Right forelimb (tissue), 1 donor: ENCODE data around the gene AEN.
A peak's percentile ranks its signal among the peaks of the same experiment; 100 is the strongest.
"Not testable (repeated sequence)": the region's sequence is repeated elsewhere in the genome, so short reads cannot be mapped to it uniquely, and the experiment has no call there.

Experiments
- DNase-seq: peaks from one replicate; pipeline ENCODE4 v3.0.0-alpha.2; 2018

AEN gene

GRCh38 chr15:88631464-88632028 lies 10.4 kb downstream of the AEN start:
- no peak for DNase-seq

GRCh38 chr15:88632797-88633196 lies 11.7 kb downstream of the AEN start:
- not testable (repeated sequence) for DNase-seq

GRCh38 chr15:88634449-88634848 lies 13.3 kb downstream of the AEN start:
- no peak for DNase-seq

DNA sequence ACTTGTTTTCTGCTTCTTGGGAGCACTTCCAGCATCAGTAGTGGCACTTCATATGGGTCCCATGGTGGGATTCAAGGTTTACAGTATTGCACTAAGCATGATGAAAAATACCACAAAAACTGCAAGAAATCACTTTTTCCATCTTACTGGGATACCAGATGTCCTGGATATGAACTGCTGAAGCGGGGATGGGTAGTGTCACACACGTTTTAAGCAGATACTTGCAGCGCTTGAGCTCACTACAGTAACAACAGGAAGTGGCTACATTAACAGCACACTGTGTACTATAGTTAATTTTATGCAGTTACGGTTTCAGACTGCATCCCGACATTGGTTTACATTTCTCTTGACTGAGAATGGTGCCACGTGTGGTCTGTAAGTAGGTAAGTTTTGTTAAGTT lies 14.2 kb downstream of the AEN start:
- DNase-seq, result no peak

- no peak for DNase-seq
Measured at GRCh38 chr15:88636050-88636449, 14.9 kb downstream of the AEN start.

GRCh38 chr15:88636654-88637053 lies 15.5 kb downstream of the AEN start:
- no peak for DNase-seq

- DNase-seq, result no peak
Measured at GRCh38 chr15:88637436-88637835, 16.3 kb downstream of the AEN start.

DNA sequence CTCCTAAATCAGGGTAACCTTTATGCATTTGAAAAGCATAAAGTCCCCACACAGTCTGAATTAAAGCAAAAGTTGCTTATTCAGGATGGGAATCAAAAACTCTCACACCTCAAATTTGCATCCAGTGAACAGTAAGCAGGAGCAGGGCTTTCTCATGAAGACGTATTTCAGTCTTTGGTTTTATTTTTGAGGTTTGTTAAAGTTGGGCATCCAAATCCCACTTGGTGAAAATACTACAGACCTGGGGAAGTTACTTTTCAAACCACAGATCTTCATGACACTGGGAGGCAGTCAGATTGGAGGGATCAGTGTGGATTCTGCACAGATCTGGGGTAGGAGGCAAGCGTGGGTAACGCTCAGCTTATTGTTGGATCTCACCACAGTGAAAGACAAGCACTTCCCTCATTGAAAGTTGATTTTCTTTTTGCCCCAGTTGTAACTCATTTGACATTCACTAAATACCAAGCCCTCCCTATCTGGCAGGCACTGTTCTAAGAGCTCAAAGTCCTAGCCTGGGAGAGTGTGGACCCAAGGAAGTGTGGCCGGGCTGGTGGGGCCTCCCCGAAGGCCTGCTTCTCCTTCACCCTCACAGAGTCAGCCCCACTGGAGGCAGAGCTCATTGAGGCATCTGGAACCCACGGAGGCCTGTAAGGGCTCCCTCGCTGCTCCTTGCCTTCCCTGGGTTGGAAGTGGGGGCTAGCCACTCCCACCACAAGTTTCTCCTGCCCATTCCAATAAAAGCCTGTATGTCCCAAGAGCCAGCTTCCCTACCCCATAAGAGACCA lies 16.9 kb downstream of the AEN start:
- DNase-seq, result no peak

- peak; percentile 84 for DNase-seq
Measured at GRCh38 chr15:88638626-88639372, 17.7 kb downstream of the AEN start, which contains the start of gene ISG20. Gene ISG20, plus strand, starts transcription at chr15:88639016. Its CDS starts 351 bp downstream, at chr15:88639367.

GRCh38 chr15:88641959-88642452 lies 20.9 kb downstream of the AEN start:
- no peak for DNase-seq

- not testable (repeated sequence) for DNase-seq
Measured at GRCh38 chr15:88642514-88642913, 21.4 kb downstream of the AEN start.

- peak; percentile 38 for DNase-seq
Measured at GRCh38 chr15:88644741-88645140, 23.6 kb downstream of the AEN start.

- DNase-seq, result no peak
Measured at GRCh38 chr15:88645171-88646087, 24.3 kb downstream of the AEN start.

GRCh38 chr15:88646088-88646405 lies 24.9 kb downstream of the AEN start:
- DNase-seq, result no peak

DNA sequence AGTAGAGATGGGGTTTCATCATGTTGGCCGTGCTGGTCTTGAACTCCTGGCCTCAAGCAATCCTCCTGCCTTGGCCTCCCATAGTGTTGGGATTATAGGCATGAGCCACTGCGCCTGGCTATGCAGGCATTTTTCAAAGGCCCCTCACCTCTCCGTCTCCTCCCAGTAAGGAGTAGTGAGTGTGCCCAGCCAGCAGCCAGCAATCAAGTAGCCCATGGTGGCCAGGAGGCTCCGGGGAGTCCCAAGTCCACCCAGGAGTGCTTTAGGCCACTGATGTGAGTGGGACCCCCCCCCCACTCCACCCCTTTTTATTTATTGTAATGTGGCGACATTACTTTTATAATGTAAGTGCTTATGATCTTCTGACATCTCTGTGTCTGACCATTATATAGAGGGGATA lies 25.8 kb downstream of the AEN start:
- peak; percentile 40 for DNase-seq

- DNase-seq, result peak; percentile 38
Measured at GRCh38 chr15:88647351-88648105, 26.4 kb downstream of the AEN start.

GRCh38 chr15:88648357-88649214 lies 27.4 kb downstream of the AEN start:
- peak; percentile 29 for DNase-seq

GRCh38 chr15:88649286-88649733 lies 28.2 kb downstream of the AEN start:
- peak; percentile 62 for DNase-seq

GRCh38 chr15:88649753-88650551 lies 28.8 kb downstream of the AEN start:
- peak; percentile 45 for DNase-seq

DNA sequence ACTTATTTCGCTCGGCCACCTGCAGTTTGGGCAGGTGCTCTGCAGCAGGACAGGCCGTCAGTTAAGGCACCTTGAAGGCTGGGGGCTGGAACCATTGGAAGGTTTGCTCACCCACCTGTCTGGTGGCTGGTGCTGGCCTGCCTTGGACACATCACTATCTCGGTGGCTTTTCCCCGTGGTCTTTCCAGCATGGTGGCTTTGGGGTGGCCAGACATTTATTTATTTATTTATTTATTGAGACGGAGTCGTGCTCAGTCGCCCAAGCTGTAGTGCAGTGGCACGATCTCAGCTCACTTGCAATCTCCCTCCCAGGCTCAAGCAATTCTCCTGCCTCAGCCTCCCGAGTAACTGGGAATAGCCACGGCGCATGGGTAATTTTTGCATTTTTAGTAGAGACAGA lies 29.4 kb downstream of the AEN start:
- no peak for DNase-seq
